Tibial nerve (tissue), 4 donors: Measurements from ENCODE around the gene C19orf73. TPM values are rescaled to one million over a fixed set of nuclear protein-coding genes. Genes with fewer than 3 reads are reported as not detected.

ENCODE experiments used
- DNase-seq, 2 donors: peaks; one replicate each; pipeline ENCODE4 v3.0.0-alpha.2; 2019; ENCODE audit warnings: low spot score in 2 of 2
- H3K27ac ChIP-seq, 4 donors: fragments of 200-600 bp; sonication (generic) in 3 of 4; one replicate each; pipeline ENCODE4 v1.5.1; 2017 to 2019; ENCODE audit warnings: mild to moderate bottlenecking in 1 of 4
- H3K27me3 ChIP-seq, 2 donors: fragments of 200-600 bp; sonication (generic) in 1 of 2; one replicate each; pipeline versions ENCODE4 v1.5.1 to v1.6.0; 2017 to 2019
- H3K36me3 ChIP-seq, 3 donors: fragments of 200-600 bp; sonication (generic); one replicate each; pipeline ENCODE4 v1.5.1; 2018 to 2019
- H3K4me1 ChIP-seq, 4 donors: fragments of 200-600 bp; sonication (generic) in 3 of 4; one replicate each; pipeline ENCODE4 v1.5.1; 2017 to 2019
- H3K4me3 ChIP-seq, 4 donors: fragments of 200-600 bp; sonication (generic) in 3 of 4; one replicate each; pipeline ENCODE4 v1.5.1; 2017 to 2019; ENCODE audit warnings: mild to moderate bottlenecking in 1 of 4, moderate library complexity in 1 of 4
- H3K9me3 ChIP-seq, 4 donors: fragments of 200-600 bp; sonication (generic) in 3 of 4; one replicate each; pipeline ENCODE4 v1.5.1; 2017 to 2019
- EP300 ChIP-seq, 2 donors: sonication (generic); formaldehyde crosslinking; IDR thresholded peaks; one replicate each; pipeline ENCODE4 v1.6.1; 2017; ENCODE audit warnings: antibody characterized with exemption in 2 of 2, mild to moderate bottlenecking in 1 of 2
- POLR2A ChIP-seq, 2 donors: fragments of 450-650 bp; IDR thresholded peaks; one replicate each; pipeline ENCODE4 v1.6.1; 2017; ENCODE audit warnings: antibody characterized with exemption in 2 of 2, mild to moderate bottlenecking in 2 of 2, moderate library complexity in 2 of 2
- WGBS, 2 donors: methylation state at CpG; one replicate each; pipeline ENCODE4 v1.1.5; 2018; 5-methylcytosine and 5-hydroxymethylcytosine counted together
- total RNA-seq, 4 donors: library from RNA; depleted of rRNA; stranded (reverse); fragments of >200 nt; gene quantifications; one replicate each; pipeline ENCODE4 v1.1.0, GENCODE V29; 2016
- TF ChIP-seq, protein P1 (sequence below), 5 experiments: fragments of 200-600 bp in 3 of 5; fragments of 450-650 bp in 2 of 5; sonication (generic) in 3 of 5; IDR thresholded peaks; one replicate each; pipeline ENCODE4 v1.5.1; 2016 to 2019; ENCODE audit warnings: antibody characterized with exemption in 5 of 5, mild to moderate bottlenecking in 3 of 5, moderate library complexity in 2 of 5

Gene C19orf73
- total RNA-seq, 4 donors from 2014 or later, result 1.0 to 7.8 (median 5.0) TPM; not detected in 1

DNA sequence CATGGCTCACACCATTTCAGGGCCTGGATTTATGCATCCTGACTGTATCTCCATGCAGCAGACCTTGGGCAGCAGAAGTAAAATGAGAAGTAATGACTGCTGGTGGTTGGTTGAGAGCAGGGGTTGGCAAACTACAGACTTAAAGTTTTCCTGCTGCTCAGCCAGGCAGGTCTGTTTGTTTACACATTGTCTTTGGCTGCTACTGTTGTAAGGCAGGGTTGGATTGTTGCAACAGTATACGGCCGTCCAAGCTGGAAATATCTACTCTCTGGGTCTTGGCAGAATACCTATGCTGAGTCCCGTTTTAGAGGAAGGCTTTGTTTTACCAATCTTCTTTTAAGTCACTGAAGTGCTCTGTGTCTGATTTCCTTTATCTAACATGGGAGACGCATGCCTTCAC is 20.1 kb downstream of the C19orf73 start:
- 77 to 83% methylated on average over 4 of the region's 4 CpGs for WGBS, 2 donors

DNA sequence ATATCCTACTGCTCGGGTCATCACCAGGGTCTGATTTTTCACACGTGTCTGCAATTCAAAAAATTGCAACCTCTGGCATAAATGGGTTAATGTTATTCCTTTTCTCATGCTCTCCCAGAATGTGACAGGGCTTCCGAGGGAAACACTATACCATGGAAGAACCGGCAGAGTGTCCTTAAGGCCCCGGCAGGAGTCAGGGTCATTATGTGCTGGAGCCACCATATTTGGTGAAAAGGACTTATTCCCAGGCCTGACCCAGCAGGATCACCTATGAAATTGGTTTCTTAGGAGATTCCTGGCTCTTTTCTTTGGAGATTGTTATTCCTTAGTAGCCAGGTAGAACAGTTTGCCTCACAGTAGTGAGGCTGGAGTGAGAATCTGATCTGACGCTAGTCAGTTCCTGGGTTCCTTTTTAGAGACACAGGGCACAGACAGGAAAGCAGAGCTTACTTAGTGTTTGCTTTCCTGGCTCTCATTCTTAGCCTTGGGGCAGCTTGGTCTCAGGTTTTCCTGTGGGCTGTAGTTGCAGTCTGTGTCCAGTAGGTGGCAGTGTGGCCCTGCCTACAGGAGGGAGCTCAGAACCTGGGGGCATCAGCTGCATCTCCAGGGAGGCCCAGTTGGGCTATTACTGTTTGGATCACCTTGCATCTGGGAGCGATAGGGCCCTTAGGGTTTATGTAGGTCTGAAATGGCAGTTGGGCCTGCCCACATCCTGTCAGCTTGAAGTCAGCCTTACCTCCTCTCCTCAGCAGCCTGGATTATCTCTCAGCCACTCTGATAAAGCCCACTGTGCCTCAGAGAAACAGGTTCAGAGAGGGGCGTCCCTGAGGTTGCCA is 21.3 kb downstream of the C19orf73 start:
- Histone ChIP-seq H3K4me3 (no peak overlapping the region), H3K27ac (no peak overlapping the region), H3K27me3 (no peaks in the 10 kb centered on the region), H3K36me3 (peaks cover 10 to 100% (median 47%) of the 10 kb centered on the region in 3 donors), H3K4me1 (peaks cover 0 to 20% (median 0%) of the 10 kb centered on the region in 4 donors), H3K9me3 (no peaks in the 10 kb centered on the region)
- peak; percentile 33 to 71 for DNase-seq
- 48 to 53% methylated on average over 8 of the region's 8 CpGs for WGBS, 2 donors
- TF ChIP-seq, protein P1, sequence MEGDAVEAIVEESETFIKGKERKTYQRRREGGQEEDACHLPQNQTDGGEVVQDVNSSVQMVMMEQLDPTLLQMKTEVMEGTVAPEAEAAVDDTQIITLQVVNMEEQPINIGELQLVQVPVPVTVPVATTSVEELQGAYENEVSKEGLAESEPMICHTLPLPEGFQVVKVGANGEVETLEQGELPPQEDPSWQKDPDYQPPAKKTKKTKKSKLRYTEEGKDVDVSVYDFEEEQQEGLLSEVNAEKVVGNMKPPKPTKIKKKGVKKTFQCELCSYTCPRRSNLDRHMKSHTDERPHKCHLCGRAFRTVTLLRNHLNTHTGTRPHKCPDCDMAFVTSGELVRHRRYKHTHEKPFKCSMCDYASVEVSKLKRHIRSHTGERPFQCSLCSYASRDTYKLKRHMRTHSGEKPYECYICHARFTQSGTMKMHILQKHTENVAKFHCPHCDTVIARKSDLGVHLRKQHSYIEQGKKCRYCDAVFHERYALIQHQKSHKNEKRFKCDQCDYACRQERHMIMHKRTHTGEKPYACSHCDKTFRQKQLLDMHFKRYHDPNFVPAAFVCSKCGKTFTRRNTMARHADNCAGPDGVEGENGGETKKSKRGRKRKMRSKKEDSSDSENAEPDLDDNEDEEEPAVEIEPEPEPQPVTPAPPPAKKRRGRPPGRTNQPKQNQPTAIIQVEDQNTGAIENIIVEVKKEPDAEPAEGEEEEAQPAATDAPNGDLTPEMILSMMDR (IDR thresholded peaks at IDR 0.05), result peak; percentile 92 to 100 (median 99)
- TF ChIP-seq POLR2A (IDR thresholded peaks at IDR 0.05), result no peak

More for the DNA sequence above, 20.1 kb downstream of the C19orf73 start:
- H3K27ac ChIP-seq, result no peak overlapping the region
- no peaks in the 10 kb centered on the region for H3K27me3 ChIP-seq
- TF ChIP-seq POLR2A (IDR thresholded peaks at IDR 0.05), result no peak
- no peak for TF ChIP-seq EP300 (IDR thresholded peaks at IDR 0.05)
- TF ChIP-seq, protein P1 (IDR thresholded peaks at IDR 0.05), result no peak
- H3K4me1 ChIP-seq, result peaks cover 0 to 20% (median 0%) of the 10 kb centered on the region in 4 donors
- DNase-seq, result no peak
- H3K4me3 ChIP-seq, result no peak overlapping the region
- no peaks in the 10 kb centered on the region for H3K9me3 ChIP-seq
- H3K36me3 ChIP-seq, result peaks cover 6 to 100% (median 46%) of the 10 kb centered on the region in 3 donors

- 70 to 74% methylated on average over 23 of the region's 23 CpGs for WGBS, 2 donors
- TF ChIP-seq POLR2A (IDR thresholded peaks at IDR 0.05) (no peak), EP300 (IDR thresholded peaks at IDR 0.05) (no peak)
- TF ChIP-seq, protein P1 (IDR thresholded peaks at IDR 0.05), result no peak
- no peaks in the 10 kb centered on the region for H3K27me3 ChIP-seq
- no peaks in the 10 kb centered on the region for H3K9me3 ChIP-seq
- no peak for DNase-seq
- peaks cover 0 to 20% (median 0%) of the 10 kb centered on the region in 4 donors for H3K4me1 ChIP-seq
- no peak overlapping the region for H3K27ac ChIP-seq
- no peak overlapping the region for H3K4me3 ChIP-seq
- H3K36me3 ChIP-seq, result peaks cover 8 to 100% (median 49%) of the 10 kb centered on the region in 3 donors
Measured at GRCh38 chr19:49094505-49095482, 24.1 kb downstream of the C19orf73 start.

- H3K27ac ChIP-seq, result no peak overlapping the region
- DNase-seq, result no peak
- WGBS, 2 donors, result 92 to 93% methylated on average over 6 of the region's 6 CpGs
- TF ChIP-seq EP300 (IDR thresholded peaks at IDR 0.05) (no peak), POLR2A (IDR thresholded peaks at IDR 0.05) (no peak)
- TF ChIP-seq, protein P1 (IDR thresholded peaks at IDR 0.05), result no peak
- no peaks in the 10 kb centered on the region for H3K9me3 ChIP-seq
- H3K36me3 ChIP-seq, result peaks cover 7 to 97% (median 41%) of the 10 kb centered on the region in 3 donors
- no peaks in the 10 kb centered on the region for H3K27me3 ChIP-seq
- no peak overlapping the region for H3K4me3 ChIP-seq
- peaks cover 0 to 27% (median under 1%) of the 10 kb centered on the region in 4 donors for H3K4me1 ChIP-seq
Measured at GRCh38 chr19:49092686-49093085, 26.3 kb downstream of the C19orf73 start.
